AG04450 (cell line): ENCODE results near the gene DLGAP4. TPM values are rescaled to one million over a fixed set of nuclear protein-coding genes. Genes with fewer than 3 reads are reported as not detected.

Source experiments
- CTCF ChIA-PET: fragments of 300-600, 350-600 bp; formaldehyde crosslinking; extraction: SDS; loops from one replicate; lab custom pipeline; 2022; ENCODE audit warnings: antibody characterized with exemption, inconsistent platforms; lab: Charles Lee
- POLR2A ChIA-PET: fragments of 350-600 bp; formaldehyde crosslinking; extraction: SDS; loops from one replicate; lab custom pipeline; 2021; ENCODE audit warnings: antibody characterized with exemption, inconsistent platforms; lab: Yijun Ruan, JAX
- DNase-seq: peaks from one replicate; pipeline ENCODE4 v3.0.0-alpha.2; 2011; ENCODE audit warnings: low read depth, low spot score
- H3K27ac ChIP-seq: one replicate; pipeline ENCODE4 v1.5.1; 2012; ENCODE audit warnings: low read depth, low read length, control low read depth
- H3K27me3 ChIP-seq: one replicate; pipeline ENCODE4 v1.6.0; 2012; ENCODE audit warnings: low read length; ENCODE audit not compliant: control insufficient read depth, insufficient read depth
- H3K4me3 ChIP-seq: 2 replicates; pipeline ENCODE4 v1.5.1; 2011; ENCODE audit warnings: mild to moderate bottlenecking, low read depth, low read length, control low read depth
- H3K9me3 ChIP-seq: 2 replicates; pipeline ENCODE4 v1.5.1; 2012; ENCODE audit warnings: low read length; ENCODE audit not compliant: control insufficient read depth, insufficient read depth
- CTCF ChIP-seq: IDR thresholded peaks from 2 replicates; pipeline ENCODE4 v1.5.1; 2011; ENCODE audit warnings: low read depth, low read length, control low read depth, inconsistent platforms
- polyA plus RNA-seq: library from polyadenylated mRNA; depleted of rRNA; stranded (reverse); fragments of >200 nt; gene quantifications from 2 replicates; pipeline ENCODE4 v1.2.3, GENCODE V29; 2011

DLGAP4 gene
- polyA plus RNA-seq, 1 experiment = 17.7 TPM

- POLR2A ChIA-PET = no interaction called here
- Histone ChIP-seq H3K27ac (no peak overlapping the region), H3K27me3 (peaks cover 31% of the 10 kb centered on the region), H3K9me3 (no peaks in the 10 kb centered on the region; the same call in 1 of the 2 replicates), H3K4me3 (no peak overlapping the region)
- CTCF ChIA-PET = no interaction called here
- DNase-seq = no peak
- no peak for TF ChIP-seq CTCF
These were observed 31.0 kb downstream of the DLGAP4 start for GRCh38 chr20:36336954-36337704.

- H3K9me3 ChIP-seq = no peaks in the 10 kb centered on the region; the same call in 1 of the 2 replicates
- no peak for TF ChIP-seq CTCF
- H3K27me3 ChIP-seq = peaks cover 31% of the 10 kb centered on the region
- CTCF ChIA-PET = no interaction called here
- H3K27ac ChIP-seq = no peak overlapping the region
- H3K4me3 ChIP-seq = no peak overlapping the region
- DNase-seq = no peak
- POLR2A ChIA-PET = no interaction called here
These were observed 31.7 kb downstream of the DLGAP4 start for GRCh38 chr20:36337886-36338285.

- Histone ChIP-seq H3K4me3 (no peak overlapping the region), H3K9me3 (no peaks in the 10 kb centered on the region; the same call in 1 of the 2 replicates), H3K27me3 (peaks cover 13% of the 10 kb centered on the region), H3K27ac (no peak overlapping the region)
- TF ChIP-seq CTCF = no peak
- ChIA-PET CTCF (no interaction called here), POLR2A (no interaction called here)
- no peak for DNase-seq
These were observed 33.8 kb downstream of the DLGAP4 start for GRCh38 chr20:36339646-36340592.

GRCh38 chr20:36340593-36340990 lies 34.5 kb downstream of the DLGAP4 start:
- ChIA-PET POLR2A (no interaction called here), CTCF (no interaction called here)
- Histone ChIP-seq H3K9me3 (no peaks in the 10 kb centered on the region; the same call in 1 of the 2 replicates), H3K27me3 (peaks cover 10% of the 10 kb centered on the region), H3K27ac (no peak overlapping the region), H3K4me3 (no peak overlapping the region)
- DNase-seq = no peak
- TF ChIP-seq CTCF = no peak
